Dorsolateral prefrontal cortex (tissue), 118 donors: ENCODE results near the gene SIGLEC10. TPM values are rescaled to one million over a fixed set of nuclear protein-coding genes. Genes with fewer than 3 reads are reported as not detected.

Experiments used
- total RNA-seq, 120 experiments: library from RNA; stranded (reverse); gene quantifications; one replicate each; pipeline versions ENCODE4 v1.2.3 to v1.2.4, GENCODE V29; 2022

The SIGLEC10 gene
- total RNA-seq, 120 experiments from 2014 or later: 1.6 to 24.4 (median 6.1) TPM

Other genes with a start within 250 kb of the SIGLEC10 start
- 10 to 100 TPM in 1 of 120 experiments, 1 to 10 TPM in 115, under 1 TPM in 3, not detected in 1; 0.71 to 11.6 (median 3.1) TPM for gene CD33, start 192.6 kb downstream of the SIGLEC10 start, total RNA-seq
- gene SIGLECL1, start 166.6 kb downstream of the SIGLEC10 start, total RNA-seq: not detected
- 10 to 100 TPM in 116 of 120 experiments, 1 to 10 TPM in 4; 4.8 to 31.1 (median 18.0) TPM for gene IGLON5, start 106.0 kb downstream of the SIGLEC10 start, total RNA-seq
- 1 to 10 TPM; 1.7 to 6.8 (median 3.4) TPM for gene VSIG10L, start 75.5 kb downstream of the SIGLEC10 start, total RNA-seq
- gene ETFB, start 51.3 kb downstream of the SIGLEC10 start, total RNA-seq: 100 to 1,000 TPM in 42 of 120 experiments, 10 to 100 TPM in 78; 45.6 to 130 (median 94.3) TPM
- 1 to 10 TPM in 102 of 120 experiments, under 1 TPM in 1, not detected in 17; 0.97 to 9.2 (median 2.6) TPM for gene CLDND2, start 48.6 kb downstream of the SIGLEC10 start, total RNA-seq
- 1 to 10 TPM in 53 of 120 experiments, under 1 TPM in 18, not detected in 49; 0.57 to 6.5 (median 1.6) TPM for gene NKG7, start 45.0 kb downstream of the SIGLEC10 start, total RNA-seq
- not detected for gene LIM2, start 29.7 kb downstream of the SIGLEC10 start, total RNA-seq
- gene C19orf84, start 27.1 kb downstream of the SIGLEC10 start, total RNA-seq: under 1 TPM in 17 of 120 experiments, not detected in 103; 0.33 to 0.94 (median 0.50) TPM
- 10 to 100 TPM in 14 of 120 experiments, 1 to 10 TPM in 106; 1.3 to 16.1 (median 5.4) TPM for gene SIGLEC8, start 40.8 kb upstream of the SIGLEC10 start, total RNA-seq
- gene CEACAM18, start 60.9 kb upstream of the SIGLEC10 start, total RNA-seq: not detected
- under 1 TPM in 8 of 120 experiments, not detected in 112; 0.22 to 0.50 (median 0.31) TPM for gene SIGLEC12, start 84.2 kb upstream of the SIGLEC10 start, total RNA-seq
- gene SIGLEC6, start 114.0 kb upstream of the SIGLEC10 start, total RNA-seq: 1 to 10 TPM in 2 of 120 experiments, under 1 TPM in 25, not detected in 93; 0.25 to 1.5 (median 0.62) TPM
- 10 to 100 TPM; 13.2 to 30.4 (median 19.9) TPM for gene ZNF175, start 153.6 kb upstream of the SIGLEC10 start, total RNA-seq
- 1 to 10 TPM in 15 of 120 experiments, under 1 TPM in 45, not detected in 60; 0.20 to 3.3 (median 0.68) TPM for gene SIGLEC5, start 212.8 kb upstream of the SIGLEC10 start, total RNA-seq
- gene SIGLEC14, start 229.2 kb upstream of the SIGLEC10 start, total RNA-seq: 10 to 100 TPM in 2 of 120 experiments, 1 to 10 TPM in 103, under 1 TPM in 11, not detected in 4; 0.33 to 13.4 (median 3.2) TPM